H1 (cell line): Measurements from ENCODE around the gene ABI3BP.

Source experiments
- ATF3 ChIP-seq: IDR thresholded peaks from 2 replicates; pipeline ENCODE4 v1.6.1; 2011; ENCODE audit warnings: low read depth, mild to moderate bottlenecking, low read length; ENCODE audit not compliant: insufficient read depth
- CTCF ChIP-seq, 3 experiments: IDR thresholded peaks; 1 replicate in 2 of 3; 2 replicates in 1 of 3; pipeline versions ENCODE4 v1.5.1 to v1.6.1; 2011; ENCODE audit warnings: low read length in 3 of 3, mild to moderate bottlenecking in 3 of 3, inconsistent platforms in 2 of 3, low read depth in 1 of 3, moderate library complexity in 1 of 3; ENCODE audit not compliant: insufficient read depth in 1 of 3; ENCODE audit errors: control extremely low read depth in 1 of 3
- PHF8 ChIP-seq: fragments of 200-600 bp; sonication (generic); conservative IDR thresholded peaks from 2 replicates; pipeline ENCODE4 v1.7.1; 2012; ENCODE audit warnings: low read depth, mild to moderate bottlenecking, inconsistent platforms, low read length, moderate library complexity
- SIN3A ChIP-seq, 2 experiments: IDR thresholded peaks in 1 of 2; conservative IDR thresholded peaks in 1 of 2; 2 replicates each; pipeline ENCODE4 v1.6.1; 2011 to 2012; ENCODE audit warnings: low read length in 2 of 2, improper control_type of control experiment in 1 of 2, low read depth in 1 of 2, mild to moderate bottlenecking in 1 of 2

DNA sequence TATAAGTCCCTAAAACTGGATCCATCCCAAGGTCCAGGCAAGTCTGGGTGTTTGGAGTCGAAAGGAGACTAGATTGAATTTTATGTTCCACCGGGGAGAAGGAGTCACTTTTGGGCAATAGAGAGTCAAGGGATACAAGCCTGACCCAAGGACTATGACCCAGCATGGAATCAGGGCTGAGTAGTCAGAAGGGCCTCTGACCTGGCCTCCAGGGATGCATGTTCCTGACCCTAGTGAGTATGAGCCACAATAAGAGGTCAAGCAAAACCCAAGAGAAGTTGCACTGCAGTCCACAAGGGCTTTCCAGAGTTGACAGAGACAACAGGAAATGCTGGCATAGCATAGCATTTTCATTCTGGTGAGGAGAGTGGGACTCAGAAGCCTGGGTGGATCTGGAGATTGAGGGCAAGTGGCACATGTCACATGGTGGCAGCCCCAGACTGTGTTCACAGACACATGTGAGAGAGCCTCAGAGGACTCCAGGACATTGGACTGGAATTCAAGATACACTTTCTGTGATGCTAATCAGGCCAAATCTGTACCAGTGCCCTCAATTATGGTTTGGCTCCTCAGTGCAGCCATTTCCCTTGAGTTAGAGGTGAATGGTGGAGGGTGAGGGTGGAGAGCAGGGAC lies 217.0 kb downstream of the ABI3BP start:
- no peak for TF ChIP-seq SIN3A (conservative IDR thresholded peaks at IDR 0.05 in 1 of 2, IDR thresholded peaks at IDR 0.05 in 1 of 2; ENCODE audit: low read depth in 1 of 2, low read length in 2 of 2)
- no peak for TF ChIP-seq PHF8
- TF ChIP-seq ATF3, result no peak
- TF ChIP-seq CTCF (IDR thresholded peaks at IDR 0.05; ENCODE audit: control extremely low read depth in 1 of 3, insufficient read depth in 1 of 3, low read depth in 1 of 3, low read length in 3 of 3), result no peak
